NCI-H1694 (cell line): ENCODE results near the gene ZDHHC1.
"Not testable (repeated sequence)": the region's sequence is repeated elsewhere in the genome, so short reads cannot be mapped to it uniquely, and the experiment has no call there.

ENCODE experiments used
- DNase-seq: peaks from one replicate; lab custom pipeline; 2025; lab: John Stamatoyannopoulos, UW

ZDHHC1 gene

GRCh38 chr16:67361038-67361437 is 55.2 kb downstream of the ZDHHC1 start:
- no peak for DNase-seq

- not testable (repeated sequence) for DNase-seq
Measured at GRCh38 chr16:67359540-67360269, 56.6 kb downstream of the ZDHHC1 start.

- DNase-seq: no peak
Measured at GRCh38 chr16:67357561-67357960, 58.7 kb downstream of the ZDHHC1 start.

GRCh38 chr16:67356396-67356795 is 59.9 kb downstream of the ZDHHC1 start:
- DNase-seq: no peak

- not testable (repeated sequence) for DNase-seq
Measured at GRCh38 chr16:67352463-67352862, 63.8 kb downstream of the ZDHHC1 start.

GRCh38 chr16:67350324-67350723 is 66.0 kb downstream of the ZDHHC1 start:
- no peak for DNase-seq

GRCh38 chr16:67349172-67349571 is 67.1 kb downstream of the ZDHHC1 start:
- peak; percentile 38 for DNase-seq

- no peak for DNase-seq
Measured at GRCh38 chr16:67346341-67346740, 69.9 kb downstream of the ZDHHC1 start.

GRCh38 chr16:67345401-67345800 is 70.9 kb downstream of the ZDHHC1 start:
- DNase-seq: no peak
